ENCODE results near the gene PI4K2A.
"Not testable (repeated sequence)": the region's sequence is repeated elsewhere in the genome, so short reads cannot be mapped to it uniquely, and the experiment has no call there.

PI4K2A gene

DNA sequence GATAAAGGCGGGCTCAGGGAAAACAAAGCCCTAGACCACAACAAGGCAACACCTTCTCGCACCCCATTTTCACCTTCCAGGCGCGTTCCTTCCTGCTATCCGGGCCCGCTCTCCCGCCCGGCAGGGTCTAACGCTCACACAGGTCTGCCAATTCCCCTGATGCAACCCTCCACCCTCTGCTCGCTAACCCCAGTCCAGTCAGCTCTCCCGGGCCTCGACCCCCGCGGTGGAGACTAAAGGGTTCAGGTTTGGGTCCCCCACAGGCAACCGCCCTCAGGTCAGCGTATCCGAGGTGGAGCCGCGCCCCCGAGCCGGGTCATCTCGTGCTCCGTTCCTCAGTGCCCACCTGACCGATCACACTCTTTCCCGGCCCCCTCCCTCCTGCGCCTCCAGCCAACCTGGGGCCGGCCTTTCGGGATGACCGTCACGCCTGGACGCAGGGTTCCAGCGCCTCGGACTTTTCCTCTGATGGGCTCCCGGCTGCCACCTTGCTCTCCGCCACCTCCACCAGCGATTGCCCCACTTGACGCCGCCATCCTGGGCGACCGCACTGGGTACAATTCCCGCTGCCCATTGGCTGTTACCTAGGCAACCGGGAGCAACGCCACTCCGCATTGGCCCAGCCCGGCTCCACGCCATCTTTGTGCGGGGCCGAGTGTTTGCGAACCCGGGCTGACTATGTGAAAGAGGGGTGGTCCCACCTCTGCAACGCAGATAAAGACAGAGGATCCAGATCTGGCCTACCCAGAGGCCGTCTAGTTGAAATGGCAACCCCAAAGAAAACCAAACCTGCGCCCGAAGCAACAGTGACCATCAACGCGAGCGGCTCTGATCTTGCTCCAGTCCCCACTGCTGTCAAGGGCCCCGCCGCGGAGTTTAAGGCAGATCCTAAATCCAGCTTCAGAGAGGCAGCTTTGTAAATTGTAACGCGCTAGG is 7.3 kb upstream of the PI4K2A start, which contains the start of gene MORN4:
Gene MORN4 (minus strand): TSS at position 552 of the 936 bp plus-strand sequence. CDS start 13,847 bp downstream, outside the sequence.
- peak; percentile 72 to 80 for DNase-seq (ENCODE audit: low read depth in 2 of 2)

DNA sequence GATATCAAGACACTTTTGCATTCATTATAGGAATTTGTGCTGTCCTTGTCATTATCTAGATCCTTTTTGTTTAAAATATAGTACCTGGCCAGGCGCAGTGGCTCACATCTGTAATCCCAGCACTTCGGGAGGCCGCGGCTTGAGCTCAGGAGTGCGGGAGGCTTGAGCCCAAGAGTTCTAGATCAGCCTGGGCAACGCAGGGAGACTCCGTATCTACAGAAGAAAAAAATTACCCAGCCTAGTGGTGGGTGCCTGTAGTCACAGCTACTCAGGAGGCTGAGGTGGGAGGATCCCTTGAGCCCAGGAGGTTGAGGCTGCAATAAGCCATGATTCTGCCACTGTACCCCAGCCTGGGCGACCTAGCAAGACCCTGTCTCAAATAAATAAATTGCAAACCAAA is 6.5 kb upstream of the PI4K2A start:
- no peak for DNase-seq (ENCODE audit: low read depth in 2 of 2)

DNA sequence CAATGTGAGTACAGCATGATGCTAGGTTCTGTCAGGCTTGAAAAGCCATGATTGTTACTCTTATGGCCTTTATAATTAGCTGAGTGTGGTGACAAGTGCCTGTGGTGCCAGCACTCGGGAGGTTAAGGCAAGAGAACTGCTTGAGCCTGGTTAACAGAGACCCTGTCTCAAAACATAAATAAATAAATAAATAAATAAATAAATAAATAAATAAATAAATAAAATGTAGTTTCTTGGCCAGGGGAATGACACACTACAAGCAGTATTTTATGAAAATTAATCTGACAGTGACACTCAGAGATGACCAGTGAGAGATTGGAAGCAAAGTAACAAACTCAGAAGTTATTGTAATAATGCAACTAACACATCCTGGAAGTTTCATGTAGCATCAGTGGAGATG is 4.9 kb upstream of the PI4K2A start:
- DNase-seq (ENCODE audit: low read depth in 2 of 2): no peak

DNA sequence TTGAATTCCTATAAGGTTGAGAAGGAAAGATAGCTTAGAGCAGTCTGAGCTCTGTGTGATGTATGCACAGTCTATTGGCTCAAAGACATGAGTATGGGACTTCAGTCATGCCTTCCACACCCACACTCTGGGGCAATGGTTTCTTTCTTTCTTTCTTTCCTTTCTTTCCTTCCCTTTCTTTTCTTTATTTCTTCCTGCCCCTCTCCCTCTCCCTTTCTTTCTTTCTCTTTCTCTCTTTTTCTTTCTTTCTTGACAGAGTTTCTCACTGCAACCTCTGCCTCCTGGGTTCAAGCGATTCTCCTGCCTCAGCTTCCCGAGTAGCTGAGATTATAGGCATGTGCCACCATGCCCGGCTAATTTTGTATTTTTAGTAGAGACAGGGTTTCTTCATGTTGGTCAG is 1.4 kb upstream of the PI4K2A start:
- not testable (repeated sequence) for DNase-seq (ENCODE audit: low read depth in 2 of 2)

DNA sequence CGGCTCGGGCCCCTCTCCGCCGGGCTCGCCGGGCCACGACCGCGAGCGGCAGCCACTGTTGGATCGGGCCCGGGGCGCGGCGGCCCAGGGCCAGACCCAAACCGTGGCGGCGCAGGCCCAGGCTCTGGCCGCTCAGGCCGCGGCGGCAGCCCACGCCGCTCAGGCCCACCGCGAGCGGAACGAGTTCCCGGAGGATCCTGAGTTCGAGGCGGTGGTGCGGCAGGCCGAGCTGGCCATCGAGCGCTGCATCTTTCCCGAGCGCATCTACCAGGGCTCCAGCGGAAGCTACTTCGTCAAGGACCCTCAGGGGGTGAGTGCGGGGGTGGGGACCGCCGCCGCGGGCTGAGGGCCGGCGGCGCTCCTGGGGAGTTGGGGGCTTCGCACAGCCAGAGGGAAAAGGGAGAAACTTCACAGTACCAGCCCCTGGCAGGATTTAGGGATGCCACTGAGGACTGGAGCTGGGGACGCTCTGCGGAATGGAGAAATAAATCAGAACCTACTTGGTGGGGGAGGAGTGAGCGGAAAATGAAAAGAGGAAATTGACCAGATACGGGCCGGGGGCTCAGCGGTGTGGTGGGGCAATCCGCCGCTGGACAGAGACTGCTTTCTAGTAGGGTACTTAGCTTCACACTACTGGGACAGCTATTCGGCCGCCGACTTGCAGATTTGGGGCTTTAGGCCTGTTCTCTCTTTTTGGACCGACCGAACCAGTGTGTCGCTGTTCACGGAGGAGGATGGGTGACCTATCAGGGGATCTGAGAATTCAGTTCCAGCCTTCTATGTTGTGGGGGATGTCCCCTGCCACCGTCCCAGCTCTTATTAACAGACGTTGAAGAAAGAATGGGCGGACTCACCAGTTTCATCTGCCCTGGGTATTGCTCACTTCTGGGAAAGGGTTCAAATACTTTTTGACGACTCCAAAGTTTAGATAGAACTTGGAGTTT is 669 bp downstream of the PI4K2A start:
- no peak for DNase-seq (ENCODE audit: low read depth in 2 of 2)

DNA sequence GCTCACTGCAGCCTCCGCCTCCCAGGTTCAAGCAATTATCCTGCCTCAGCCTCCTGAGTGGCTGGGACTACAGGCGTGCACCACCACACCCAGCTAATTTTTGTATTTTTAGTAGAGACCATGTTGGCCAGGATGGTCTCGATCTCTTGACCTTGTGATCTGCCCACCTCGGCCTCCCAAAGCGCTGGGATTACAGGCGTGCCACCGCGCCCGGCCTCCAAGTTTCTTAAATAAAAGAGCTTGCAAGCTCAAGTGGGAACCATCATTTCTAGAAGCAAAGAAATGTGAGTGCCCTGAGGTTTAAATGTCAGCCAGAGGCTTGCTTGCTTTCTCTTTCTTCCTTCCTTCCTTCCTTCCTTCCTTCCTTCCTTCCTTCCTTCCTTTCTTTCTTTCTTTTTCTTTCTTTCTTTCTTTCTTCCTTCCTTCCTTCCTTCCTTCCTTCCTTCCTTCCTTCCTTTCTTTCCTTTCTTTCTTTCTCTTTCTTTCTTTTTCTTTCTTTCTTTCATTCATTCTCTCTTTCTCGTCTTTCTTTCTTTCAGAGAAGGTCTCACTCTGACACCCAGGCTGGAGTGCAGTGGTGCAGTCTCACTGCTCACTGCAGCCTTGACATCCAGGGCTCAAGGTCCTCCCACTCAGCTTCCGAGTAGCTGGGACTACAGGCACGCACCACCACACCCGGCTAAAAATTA is 2.1 kb downstream of the PI4K2A start:
- not testable (repeated sequence) for DNase-seq (ENCODE audit: low read depth in 2 of 2)

DNA sequence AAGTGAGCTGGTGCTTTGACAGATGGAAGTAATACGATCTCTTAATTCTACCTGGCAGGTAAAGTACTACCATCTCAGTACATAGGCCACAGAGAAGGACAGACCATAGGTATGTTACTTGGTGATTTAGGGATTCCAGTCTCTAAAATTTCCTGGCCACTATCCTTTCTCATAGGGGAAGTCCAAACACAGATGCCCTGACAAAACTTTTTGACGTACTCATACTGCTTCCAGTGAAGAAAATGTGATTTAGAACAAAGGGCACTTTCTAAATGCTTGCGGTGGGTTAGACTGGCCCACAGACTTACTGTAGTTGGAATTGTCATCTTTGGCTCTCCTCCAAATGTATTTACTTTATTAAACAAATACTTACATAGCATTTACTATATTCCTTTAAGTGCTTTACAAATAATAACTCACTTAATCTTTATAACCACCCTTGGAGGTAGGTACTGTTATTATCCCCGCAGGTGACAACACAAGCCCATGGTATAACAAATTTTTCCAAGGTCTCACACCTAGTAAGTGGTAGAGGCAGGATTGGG is 3.0 kb downstream of the PI4K2A start:
- no peak for DNase-seq (ENCODE audit: low read depth in 2 of 2)

DNA sequence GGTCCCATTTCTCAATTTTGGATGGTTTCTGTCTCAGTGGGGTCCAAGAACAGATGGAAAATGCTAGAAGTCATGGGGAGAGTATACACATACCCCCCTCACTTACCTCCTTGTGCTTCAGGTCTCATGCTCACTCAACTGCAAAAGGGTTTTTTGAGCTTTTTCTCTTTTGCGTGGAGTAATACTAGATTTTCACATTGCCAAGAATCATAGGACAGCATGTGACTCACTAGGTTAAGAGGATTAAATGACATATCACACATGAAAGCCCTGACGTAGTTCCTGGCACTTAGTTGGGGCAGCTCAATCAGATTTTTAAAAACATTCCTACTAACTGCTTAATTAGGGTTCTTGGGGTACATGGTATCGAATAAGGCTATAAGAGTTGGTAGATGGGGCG is 4.5 kb downstream of the PI4K2A start:
- DNase-seq (ENCODE audit: low read depth in 2 of 2): no peak

DNA sequence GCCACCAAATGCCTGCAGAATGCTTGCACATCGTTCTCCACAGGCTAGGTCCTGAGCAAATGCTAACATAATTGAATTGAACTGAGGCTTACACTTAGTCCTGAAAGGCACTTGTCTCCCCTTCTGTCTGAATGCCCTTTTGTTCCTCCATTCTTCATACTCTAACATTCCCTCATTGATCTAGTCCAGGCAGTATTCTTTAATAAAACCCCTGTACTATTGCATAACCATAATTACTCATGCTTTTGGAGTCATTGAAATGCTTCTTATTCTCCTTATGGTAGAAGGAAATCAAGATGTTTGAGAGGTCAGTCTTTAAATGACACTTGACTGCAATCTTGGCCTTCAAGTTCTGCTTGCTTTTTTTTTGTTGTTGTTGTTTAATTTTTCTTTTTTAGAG is 7.1 kb downstream of the PI4K2A start:
- DNase-seq (ENCODE audit: low read depth in 2 of 2): no peak

DNA sequence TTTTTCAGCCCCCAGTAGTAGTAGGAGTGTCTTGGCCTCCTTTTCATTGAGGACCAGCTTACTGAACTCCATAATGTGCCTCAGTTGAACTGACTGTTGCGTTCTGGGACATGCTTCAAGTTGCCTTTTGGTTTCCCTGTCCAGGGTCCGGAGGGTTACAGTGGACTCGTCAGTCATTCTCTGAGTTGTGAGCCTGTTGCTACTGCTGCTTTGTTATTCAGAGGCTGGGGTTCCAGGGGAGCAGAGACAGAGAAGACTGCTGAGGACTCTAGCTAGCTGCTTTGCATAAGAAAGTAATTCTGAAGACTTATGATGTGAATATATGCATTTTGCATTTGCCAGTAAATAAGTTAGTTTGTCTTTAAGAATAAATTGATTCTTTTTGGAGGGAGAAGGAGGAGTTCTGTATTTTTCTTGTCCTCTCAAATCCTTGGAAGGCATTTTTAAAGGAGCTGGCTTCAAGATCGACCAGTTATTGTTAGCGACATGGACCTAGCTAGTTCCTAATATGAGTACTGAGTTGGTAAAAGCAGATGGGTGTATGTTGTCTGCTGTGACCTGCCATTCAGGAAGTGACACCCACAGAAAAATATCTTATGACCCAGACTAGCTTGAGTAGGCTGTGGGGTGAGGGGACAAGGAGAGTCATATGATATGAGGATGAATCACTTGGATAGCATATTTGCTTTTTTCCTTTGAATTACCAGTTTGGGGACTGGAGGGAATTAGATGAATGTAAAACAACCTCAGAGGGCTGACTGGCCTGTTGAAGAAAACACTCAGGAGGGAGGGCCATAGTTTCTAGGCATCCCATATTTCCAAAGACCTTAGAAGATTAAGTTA is 8.3 kb downstream of the PI4K2A start:
- DNase-seq (ENCODE audit: low read depth in 2 of 2): peak in 1 of 2 donors; percentile 26

DNA sequence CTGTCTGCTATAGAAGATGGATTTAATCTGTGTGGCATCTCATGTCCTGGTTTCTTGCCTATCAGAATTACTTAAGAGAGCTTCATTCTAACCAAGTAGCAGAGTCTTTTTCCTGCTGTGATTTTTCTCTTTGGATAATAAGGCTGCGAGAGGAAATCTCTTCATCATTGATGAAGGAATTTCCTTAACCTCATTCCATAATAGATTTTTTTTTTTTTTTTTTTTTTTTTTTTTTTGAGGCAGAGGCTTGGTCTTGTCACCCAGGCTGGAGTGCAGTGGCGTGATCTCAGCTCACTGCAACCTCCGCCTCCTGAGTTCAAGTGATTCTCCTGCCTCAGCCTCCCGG is 8.9 kb downstream of the PI4K2A start:
- DNase-seq (ENCODE audit: low read depth in 2 of 2): not testable (repeated sequence)

DNA sequence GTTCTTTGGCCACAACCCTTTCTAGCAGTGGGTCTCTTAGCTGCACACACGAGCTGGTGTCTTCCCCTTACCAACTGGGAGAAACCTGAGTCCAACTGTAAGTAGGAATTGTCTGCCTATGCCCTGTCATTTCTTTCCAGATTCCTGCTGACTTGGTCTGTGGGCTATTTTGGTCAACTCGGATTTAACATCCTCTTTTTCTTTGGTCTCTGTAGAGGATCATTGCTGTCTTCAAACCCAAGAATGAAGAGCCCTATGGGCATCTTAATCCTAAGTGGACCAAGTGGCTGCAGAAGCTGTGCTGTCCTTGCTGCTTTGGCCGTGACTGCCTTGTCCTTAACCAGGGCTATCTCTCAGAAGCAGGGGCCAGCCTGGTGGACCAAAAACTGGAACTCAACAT is 10.3 kb downstream of the PI4K2A start:
- no peak for DNase-seq (ENCODE audit: low read depth in 2 of 2)

DNA sequence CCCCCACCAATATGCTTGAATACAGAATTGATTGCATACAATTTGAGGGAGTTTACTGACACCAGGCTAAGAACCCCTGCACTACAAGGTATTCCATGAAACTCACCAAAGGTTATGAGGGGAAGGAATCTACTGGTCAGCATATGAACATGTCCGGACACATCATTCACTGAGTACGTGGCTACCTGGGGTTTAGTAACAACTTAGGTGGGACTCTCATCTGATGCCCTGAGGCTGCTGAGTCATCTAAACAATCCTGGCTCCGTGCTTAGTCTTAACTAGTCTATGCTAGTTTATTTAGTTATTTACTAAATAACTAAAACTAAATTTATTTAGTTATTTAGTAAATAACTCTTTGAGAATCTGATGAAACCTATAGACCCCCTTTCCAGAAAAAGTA is 11.3 kb downstream of the PI4K2A start:
- DNase-seq (ENCODE audit: low read depth in 2 of 2): no peak

DNA sequence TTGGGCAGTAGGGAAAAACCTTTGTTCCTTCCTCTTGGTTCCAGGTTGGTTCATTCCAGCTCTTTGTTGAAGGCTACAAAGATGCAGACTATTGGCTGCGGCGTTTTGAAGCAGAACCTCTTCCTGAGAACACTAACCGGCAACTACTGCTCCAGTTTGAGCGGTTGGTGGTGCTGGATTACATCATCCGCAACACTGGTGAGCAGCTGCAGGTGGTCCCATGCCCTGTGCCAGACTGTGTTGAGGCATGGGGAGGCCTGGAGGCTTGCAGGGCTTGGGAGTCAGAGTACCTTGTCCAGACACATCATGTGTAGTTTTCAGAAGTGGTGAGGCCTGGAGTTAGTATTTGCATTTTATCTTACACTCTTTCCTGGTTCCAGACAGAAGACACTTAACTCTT is 16.3 kb downstream of the PI4K2A start:
- no peak for DNase-seq (ENCODE audit: low read depth in 2 of 2)

DNA sequence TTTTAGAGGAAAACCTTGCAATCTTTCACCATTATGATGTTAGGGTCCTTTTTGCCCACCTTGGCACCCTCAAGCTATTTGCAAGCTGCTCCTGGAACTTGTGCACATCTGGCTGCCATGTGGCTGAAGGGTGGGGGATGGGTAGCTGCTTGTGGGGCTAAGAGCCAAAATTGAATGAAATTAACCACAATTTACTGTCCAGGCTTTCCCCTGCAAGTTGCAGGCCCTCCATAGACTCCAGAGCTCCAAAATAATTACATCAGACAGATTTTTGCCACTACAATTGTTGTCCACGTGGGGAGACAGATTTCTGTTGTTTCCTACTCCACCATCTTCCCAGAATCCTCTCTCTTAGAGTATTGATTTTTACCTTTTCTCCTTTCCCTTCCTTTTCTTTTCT is 19.1 kb downstream of the PI4K2A start:
- no peak for DNase-seq (ENCODE audit: low read depth in 2 of 2)

DNA sequence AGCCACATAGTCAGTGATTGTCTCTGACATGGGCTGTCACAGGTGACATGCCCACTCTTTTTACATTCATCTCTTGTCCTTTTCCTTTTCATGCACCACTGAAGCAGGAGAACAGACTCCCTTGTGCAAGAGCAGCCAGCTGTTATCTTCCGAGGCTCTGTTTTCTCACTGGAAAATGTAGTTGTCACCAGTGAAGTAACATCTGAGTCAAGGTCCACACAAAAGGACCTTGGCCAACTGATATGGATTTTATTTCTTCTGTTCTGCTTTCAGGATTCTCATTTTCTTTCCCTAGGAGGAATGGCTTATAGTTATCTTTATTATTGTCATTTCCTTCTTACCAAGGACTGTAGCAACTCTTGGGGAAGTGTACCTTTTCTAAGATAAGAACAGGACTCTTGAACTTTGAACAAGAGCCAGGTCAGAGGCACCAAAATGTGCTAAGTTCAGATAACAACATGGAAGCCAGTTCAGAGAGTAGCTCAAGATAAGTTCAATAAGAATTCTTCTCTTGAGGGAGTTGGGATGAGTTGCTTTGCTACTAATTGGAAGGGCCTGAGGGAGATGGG is 23.9 kb downstream of the PI4K2A start:
- DNase-seq (ENCODE audit: low read depth in 2 of 2): no peak

DNA sequence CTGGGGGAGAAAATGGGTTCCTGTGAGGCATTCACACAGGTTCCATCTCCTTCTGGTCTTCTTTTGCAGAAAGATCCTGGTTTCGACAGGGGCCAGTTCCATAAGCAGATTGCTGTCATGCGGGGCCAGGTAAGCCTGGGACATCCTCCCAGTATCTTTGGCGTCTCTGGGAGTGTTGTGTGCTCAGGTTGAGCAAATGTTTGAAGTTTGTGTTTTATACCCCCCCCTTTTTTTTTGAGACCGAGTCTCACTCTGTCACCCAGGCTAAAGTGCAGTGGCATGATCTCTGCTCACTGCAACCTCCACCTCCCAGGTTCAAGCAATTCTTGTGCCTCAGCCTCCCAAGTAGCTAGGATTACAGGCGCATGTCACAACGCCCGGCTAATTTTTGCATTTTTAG is 26.5 kb downstream of the PI4K2A start:
- DNase-seq (ENCODE audit: low read depth in 2 of 2): no peak

DNA sequence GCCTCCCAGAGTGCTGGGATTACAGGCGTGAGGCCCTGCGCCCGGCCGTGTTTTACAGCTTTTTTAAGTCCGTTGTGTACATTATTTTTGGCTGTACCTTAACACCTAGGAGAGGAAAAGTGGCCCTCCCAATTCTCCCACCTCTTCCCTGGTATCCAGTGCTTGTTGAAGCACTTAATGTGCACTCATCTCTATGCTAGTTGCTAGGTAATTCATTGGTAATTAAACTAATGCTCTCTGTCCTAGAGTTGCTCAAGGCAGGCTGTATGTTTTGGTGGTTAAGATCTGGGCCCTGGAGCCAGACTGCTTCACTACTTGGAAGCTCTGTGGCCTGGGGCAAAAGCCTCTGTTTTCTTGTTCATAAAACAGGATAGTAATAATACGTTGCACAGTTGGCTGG is 27.0 kb downstream of the PI4K2A start:
- DNase-seq (ENCODE audit: low read depth in 2 of 2): no peak

DNA sequence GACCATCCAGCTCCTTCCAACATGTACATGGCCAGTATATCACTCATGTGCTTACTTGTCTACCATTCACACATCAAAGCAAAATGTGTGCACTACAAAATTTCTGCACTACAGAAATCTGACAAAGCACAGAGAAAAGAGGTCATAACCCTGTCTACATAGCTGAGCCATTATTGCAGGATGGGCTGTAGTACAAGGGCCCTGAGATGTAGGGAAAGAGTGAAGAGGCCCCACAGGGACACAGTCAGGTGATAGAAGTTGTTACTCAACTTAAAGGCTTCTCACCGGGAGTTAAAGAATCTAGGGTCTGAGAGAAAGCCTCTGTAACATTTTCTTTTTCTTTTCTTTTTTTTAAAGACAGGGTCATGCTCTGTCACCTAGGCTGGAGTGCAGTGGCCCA is 29.1 kb downstream of the PI4K2A start:
- no peak for DNase-seq (ENCODE audit: low read depth in 2 of 2)

DNA sequence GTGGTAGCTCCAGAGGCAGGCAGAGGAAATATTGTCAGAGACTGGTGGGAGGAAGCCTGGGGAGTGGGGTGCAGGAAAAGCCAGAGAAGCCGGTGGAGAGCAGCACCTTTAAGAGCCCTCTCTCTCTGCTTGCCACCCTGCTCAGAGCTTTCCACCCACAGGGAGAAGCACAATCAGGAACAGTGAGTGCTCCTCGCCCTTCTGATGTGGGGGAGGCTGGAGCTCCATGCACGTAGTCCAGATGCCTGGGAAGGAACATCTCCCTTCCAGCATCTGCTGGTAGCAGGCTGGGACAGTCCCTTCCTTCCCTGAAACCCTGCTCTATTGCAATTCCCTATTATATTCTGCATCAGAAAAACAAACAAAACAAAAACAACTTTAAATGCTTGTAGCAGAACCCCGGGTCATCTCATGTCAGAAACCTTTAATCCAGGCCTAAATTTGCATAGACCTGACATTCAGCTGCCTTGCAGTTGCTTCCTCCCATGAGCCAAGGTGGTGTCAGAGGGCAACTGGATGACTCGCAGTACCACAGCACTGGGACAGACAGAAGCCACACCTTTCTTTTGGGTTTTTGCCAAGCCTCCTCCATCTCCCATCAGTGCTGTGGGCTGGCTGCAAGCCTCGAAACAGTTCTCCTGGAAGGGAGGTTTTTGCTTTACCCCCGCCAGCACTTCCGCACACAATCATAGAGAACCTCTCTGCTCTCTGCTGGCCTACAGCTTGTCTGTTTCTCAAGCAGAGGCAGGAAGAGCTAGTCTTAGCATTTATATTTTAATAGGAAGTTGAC is 33.5 kb downstream of the PI4K2A start:
- no peak for DNase-seq (ENCODE audit: low read depth in 2 of 2)
